ENCODE results near the gene DCTN1. TPM values are rescaled to one million over a fixed set of nuclear protein-coding genes. Genes with fewer than 3 reads are reported as not detected.
A peak's percentile ranks its signal among the peaks of the same experiment; 100 is the strongest.

DCTN1 gene
- total RNA-seq, 1 donor from 2014 or later: 165 TPM

DNA sequence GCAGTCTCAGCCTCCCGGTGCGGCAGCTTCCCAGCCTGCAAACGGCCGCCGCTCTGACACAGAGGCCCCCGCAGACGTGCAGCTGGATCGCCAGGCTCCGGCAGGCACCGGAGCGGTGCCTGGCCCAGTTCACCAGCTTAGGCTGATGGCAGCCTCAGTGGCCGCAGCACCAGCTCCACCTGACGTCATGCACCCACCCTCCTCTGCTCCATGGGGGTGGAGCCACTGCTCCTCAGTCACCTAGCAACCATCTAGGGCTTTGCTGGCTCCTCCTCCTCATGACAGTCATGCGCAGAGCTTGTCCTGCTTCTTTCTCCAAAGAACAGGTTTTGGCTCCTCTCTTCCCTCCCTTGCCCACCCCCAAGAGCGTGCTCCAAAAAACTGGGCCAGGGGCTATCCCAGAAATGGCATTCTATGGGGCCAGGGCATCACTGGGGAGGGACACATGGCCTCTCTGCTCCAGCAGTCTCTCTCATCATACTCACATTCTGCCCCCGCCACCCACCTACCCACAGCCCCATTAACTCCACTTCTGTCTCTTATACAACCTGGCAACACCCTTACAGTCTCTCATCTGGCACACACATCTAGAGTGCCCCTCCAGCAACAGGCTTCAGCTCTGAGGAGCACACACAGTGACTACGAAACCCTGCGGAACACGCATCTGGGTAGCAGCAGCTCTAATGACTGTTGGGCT, 5.5 kb downstream of the DCTN1 start:
- DNase-seq (ENCODE audit: extremely low spot score, unreplicated experiment): no peak
- H3K9me3 Mint-ChIP-seq: no peaks in the 10 kb centered on the region
- H3K4me1 Mint-ChIP-seq (ENCODE audit: unreplicated experiment): peaks cover 28% of the 10 kb centered on the region
- TF ChIP-seq, protein P1, sequence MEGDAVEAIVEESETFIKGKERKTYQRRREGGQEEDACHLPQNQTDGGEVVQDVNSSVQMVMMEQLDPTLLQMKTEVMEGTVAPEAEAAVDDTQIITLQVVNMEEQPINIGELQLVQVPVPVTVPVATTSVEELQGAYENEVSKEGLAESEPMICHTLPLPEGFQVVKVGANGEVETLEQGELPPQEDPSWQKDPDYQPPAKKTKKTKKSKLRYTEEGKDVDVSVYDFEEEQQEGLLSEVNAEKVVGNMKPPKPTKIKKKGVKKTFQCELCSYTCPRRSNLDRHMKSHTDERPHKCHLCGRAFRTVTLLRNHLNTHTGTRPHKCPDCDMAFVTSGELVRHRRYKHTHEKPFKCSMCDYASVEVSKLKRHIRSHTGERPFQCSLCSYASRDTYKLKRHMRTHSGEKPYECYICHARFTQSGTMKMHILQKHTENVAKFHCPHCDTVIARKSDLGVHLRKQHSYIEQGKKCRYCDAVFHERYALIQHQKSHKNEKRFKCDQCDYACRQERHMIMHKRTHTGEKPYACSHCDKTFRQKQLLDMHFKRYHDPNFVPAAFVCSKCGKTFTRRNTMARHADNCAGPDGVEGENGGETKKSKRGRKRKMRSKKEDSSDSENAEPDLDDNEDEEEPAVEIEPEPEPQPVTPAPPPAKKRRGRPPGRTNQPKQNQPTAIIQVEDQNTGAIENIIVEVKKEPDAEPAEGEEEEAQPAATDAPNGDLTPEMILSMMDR (conservative IDR thresholded peaks at IDR 0.05): no peak
- H3K4me3 Mint-ChIP-seq: peak overlapping the region; percentile 88
- H3K27ac Mint-ChIP-seq: peak overlapping the region; percentile 85
- H3K36me3 Mint-ChIP-seq: peaks cover 26% of the 10 kb centered on the region
- H3K27me3 Mint-ChIP-seq: no peaks in the 10 kb centered on the region

DNA sequence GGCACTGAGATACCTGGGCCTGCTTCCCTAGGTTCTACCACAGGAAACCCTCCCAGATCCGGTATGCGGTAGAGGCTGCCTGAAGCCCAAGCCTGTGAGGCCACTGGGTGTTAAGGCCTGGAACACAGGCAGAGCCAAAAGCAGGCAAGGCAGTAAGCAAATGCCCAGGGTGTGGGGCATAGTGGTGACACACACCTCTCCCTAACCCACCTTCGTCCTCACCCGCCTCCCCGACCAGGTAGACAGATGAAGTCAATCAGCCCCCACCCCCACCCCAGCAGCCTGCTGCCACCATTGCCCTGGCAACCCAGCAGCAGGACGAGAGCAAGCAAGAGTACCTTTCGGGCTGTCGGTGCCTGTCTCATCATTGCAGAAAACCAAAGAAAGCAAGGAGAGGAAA, 6.1 kb downstream of the DCTN1 start:
- TF ChIP-seq, protein P1 (conservative IDR thresholded peaks at IDR 0.05): no peak
- H3K4me3 Mint-ChIP-seq: peak overlapping the region; percentile 88
- no peaks in the 10 kb centered on the region for H3K9me3 Mint-ChIP-seq
- peaks cover 26% of the 10 kb centered on the region for H3K36me3 Mint-ChIP-seq
- DNase-seq (ENCODE audit: extremely low spot score, unreplicated experiment): no peak
- H3K27me3 Mint-ChIP-seq: no peaks in the 10 kb centered on the region
- peak overlapping the region; percentile 85 for H3K27ac Mint-ChIP-seq
- H3K4me1 Mint-ChIP-seq (ENCODE audit: unreplicated experiment): peaks cover 27% of the 10 kb centered on the region

DNA sequence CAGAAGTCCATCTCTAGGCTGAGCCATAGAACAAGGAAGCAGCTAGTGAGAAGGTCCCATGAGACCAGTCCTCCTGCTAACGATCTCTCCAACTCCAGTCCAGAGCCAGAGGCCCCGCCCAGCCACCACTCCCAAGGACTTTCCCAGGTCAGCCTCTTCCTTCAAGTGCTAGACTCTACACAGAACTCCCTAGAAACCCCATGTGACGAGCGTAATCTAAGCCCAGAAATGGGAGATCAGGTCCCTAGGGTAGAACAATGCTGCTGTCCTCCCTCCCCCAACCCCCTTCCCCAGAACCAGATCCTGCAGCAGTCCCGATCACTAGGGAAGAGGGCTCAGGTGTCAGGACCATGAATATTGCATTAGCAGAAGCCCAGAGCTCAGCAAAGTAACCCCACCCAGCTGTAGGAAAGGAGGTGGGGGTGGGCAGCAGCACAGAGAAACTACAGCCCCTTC, 6.9 kb downstream of the DCTN1 start:
- Mint-ChIP-seq H3K27ac (peak overlapping the region; percentile 53), H3K4me3 (peak overlapping the region; percentile 68), H3K36me3 (peaks cover 27% of the 10 kb centered on the region)

DNA sequence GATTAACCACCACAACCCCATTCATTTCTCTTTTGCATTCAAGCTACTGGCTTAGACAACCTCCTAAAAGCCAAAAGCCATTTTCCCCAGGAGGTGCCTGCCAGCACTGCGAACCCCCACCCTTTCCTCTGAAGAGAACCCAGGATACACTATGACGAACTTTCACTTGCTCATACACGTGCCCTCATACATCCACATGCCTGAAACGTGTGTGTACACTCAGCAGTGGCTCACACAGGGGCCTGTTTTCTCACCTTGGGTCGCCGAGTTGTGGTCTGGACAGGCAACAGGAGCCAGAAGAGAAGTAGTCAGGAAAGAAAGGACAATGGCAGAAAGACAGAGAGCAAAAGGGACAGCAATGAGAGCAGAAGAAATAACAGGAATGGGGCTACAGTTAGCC, 7.4 kb downstream of the DCTN1 start:
- Mint-ChIP-seq H3K27me3 (no peaks in the 10 kb centered on the region), H3K4me1 (ENCODE audit: unreplicated experiment) (peaks cover 23% of the 10 kb centered on the region), H3K9me3 (no peaks in the 10 kb centered on the region), H3K4me3 (no peak overlapping the region), H3K27ac (no peak overlapping the region), H3K36me3 (peaks cover 24% of the 10 kb centered on the region)
- TF ChIP-seq, protein P1 (conservative IDR thresholded peaks at IDR 0.05): no peak
- no peak for DNase-seq (ENCODE audit: extremely low spot score, unreplicated experiment)

More for the DNA sequence above, 6.9 kb downstream of the DCTN1 start:
- TF ChIP-seq, protein P1 (conservative IDR thresholded peaks at IDR 0.05): no peak
- DNase-seq (ENCODE audit: extremely low spot score, unreplicated experiment): no peak
- no peaks in the 10 kb centered on the region for H3K27me3 Mint-ChIP-seq
- H3K4me1 Mint-ChIP-seq (ENCODE audit: unreplicated experiment): peaks cover 23% of the 10 kb centered on the region
- no peaks in the 10 kb centered on the region for H3K9me3 Mint-ChIP-seq

DNA sequence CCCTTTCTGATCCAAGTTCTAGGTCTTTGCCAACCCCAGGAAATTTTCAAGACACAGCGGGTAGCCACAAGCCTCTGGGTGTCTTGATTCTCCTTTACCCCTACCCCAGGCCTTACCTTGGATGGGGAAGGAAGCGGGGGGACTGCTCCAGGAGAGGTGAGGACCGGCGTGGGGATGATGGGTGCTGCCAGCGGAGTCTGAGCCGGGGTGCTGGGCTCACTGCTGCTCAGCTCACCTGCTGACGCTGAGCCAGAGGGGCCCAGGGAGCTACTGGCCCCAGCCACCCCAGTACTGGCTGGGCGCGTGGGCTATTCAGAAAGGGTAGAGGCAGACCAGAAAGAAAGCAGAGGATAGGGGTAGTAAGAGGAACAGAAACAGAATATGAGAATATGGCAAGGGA, 8.7 kb downstream of the DCTN1 start:
- H3K4me3 Mint-ChIP-seq: no peak overlapping the region
- peaks cover 23% of the 10 kb centered on the region for H3K4me1 Mint-ChIP-seq (ENCODE audit: unreplicated experiment)
- H3K36me3 Mint-ChIP-seq: peaks cover 33% of the 10 kb centered on the region

More for the DNA sequence above, 8.7 kb downstream of the DCTN1 start:
- Mint-ChIP-seq H3K9me3 (no peaks in the 10 kb centered on the region), H3K27ac (no peak overlapping the region), H3K27me3 (no peaks in the 10 kb centered on the region)
- TF ChIP-seq, protein P1 (conservative IDR thresholded peaks at IDR 0.05): no peak
- DNase-seq (ENCODE audit: extremely low spot score, unreplicated experiment): no peak
